Measurements from ENCODE around the gene STK39.

Gene STK39

DNA sequence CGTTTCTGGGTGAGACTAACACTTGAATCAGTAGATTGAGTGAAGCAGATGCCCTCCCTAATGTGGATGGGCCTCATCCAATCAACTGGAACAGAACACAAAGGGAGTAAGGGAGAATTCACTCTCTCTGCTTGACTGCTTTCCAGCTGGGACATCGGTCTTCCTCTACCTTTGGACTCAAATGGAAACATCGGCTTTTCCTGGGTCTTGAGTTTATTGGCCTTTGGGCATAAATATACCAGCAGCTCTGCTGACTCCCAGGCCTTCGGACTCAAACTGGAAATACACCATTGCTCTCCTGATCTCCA, 311.6 kb downstream of the STK39 start:
- H3K9me3 ChIP-seq (ENCODE audit: low read length), result no peaks in the 10 kb centered on the region
- no peaks in the 10 kb centered on the region for H3K4me1 ChIP-seq (ENCODE audit: insufficient read depth, low read length)
- no peaks in the 10 kb centered on the region for H3K27me3 ChIP-seq (ENCODE audit: insufficient read depth, low read length)
- H3K36me3 ChIP-seq (ENCODE audit: insufficient read depth, low read length), result no peaks in the 10 kb centered on the region
- no peak overlapping the region for H3K4me3 ChIP-seq (ENCODE audit: low read length)
- H2AFZ ChIP-seq (ENCODE audit: low read depth, low read length), result no peak overlapping the region

DNA sequence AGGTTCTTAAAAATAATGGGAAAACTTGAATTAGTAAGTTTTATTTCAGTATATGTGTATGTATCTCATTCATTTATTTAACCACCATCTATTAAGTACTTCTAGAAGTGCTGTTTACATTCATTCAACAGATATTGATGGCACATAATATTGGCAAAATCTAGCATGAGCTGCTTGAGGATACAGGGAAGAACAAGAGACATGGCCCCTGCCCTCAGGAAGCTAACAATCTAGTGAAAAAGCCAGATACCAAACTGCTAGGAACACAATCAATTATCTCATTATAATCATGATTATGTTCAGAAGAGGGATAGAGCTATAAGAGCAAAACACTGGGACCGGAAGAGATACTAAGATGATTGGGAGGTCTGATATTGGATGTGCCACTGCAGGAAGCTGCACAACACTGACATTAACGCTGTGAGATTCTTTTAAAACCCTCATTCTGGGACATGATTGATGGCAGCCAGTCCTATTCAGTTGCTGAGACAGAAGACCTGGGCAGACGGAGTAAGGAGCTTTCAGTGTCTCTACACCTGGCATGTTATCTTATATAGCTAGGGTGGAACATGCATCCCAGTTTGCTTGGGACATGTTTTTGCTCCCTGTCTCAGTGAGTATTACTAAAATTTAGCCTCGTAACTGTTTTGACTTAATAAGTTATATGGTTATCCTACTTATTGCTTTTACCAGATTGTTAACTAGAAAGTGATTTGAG, 314.1 kb downstream of the STK39 start:
- no peaks in the 10 kb centered on the region for H3K9me3 ChIP-seq (ENCODE audit: low read length)

DNA sequence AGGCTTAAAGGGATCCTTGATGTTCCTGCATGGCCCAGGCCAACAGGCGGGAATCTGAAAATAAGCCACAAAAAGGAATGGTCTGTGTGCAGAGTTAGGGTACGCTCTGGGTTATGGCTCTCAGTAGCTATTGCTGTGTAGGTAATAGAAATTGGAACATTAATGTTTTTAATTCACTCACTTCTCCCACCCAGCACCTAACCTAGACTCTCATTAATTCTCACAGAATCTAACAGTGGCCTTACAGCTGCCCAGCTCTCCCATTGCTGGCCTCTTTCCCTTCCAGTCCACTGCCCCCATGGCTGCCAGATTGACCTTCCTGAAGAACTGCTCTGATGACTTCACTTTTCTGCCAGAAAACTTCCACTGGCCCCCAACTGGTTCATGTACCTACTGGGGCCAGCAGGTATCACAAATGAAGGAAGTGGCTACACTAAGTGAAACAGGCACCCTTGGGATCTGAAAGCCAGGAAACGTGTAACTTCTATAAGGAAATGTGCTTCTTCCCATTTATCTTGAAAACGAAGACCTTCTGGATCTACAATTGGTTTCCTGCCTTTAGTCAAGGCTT, 315.2 kb downstream of the STK39 start:
- Histone ChIP-seq H2AFZ (ENCODE audit: low read depth, low read length) (no peak overlapping the region), H3K9me3 (ENCODE audit: low read length) (no peaks in the 10 kb centered on the region), H3K27me3 (ENCODE audit: insufficient read depth, low read length) (no peaks in the 10 kb centered on the region), H3K4me1 (ENCODE audit: insufficient read depth, low read length) (peaks cover 6% of the 10 kb centered on the region), H3K4me3 (ENCODE audit: low read length) (no peak overlapping the region), H3K36me3 (ENCODE audit: insufficient read depth, low read length) (no peaks in the 10 kb centered on the region)

More for the DNA sequence above, 314.1 kb downstream of the STK39 start:
- no peaks in the 10 kb centered on the region for H3K36me3 ChIP-seq (ENCODE audit: insufficient read depth, low read length)
- no peak overlapping the region for H3K4me3 ChIP-seq (ENCODE audit: low read length)
- no peak overlapping the region for H2AFZ ChIP-seq (ENCODE audit: low read depth, low read length)
- H3K27me3 ChIP-seq (ENCODE audit: insufficient read depth, low read length), result no peaks in the 10 kb centered on the region
- H3K4me1 ChIP-seq (ENCODE audit: insufficient read depth, low read length), result peaks cover 6% of the 10 kb centered on the region

DNA sequence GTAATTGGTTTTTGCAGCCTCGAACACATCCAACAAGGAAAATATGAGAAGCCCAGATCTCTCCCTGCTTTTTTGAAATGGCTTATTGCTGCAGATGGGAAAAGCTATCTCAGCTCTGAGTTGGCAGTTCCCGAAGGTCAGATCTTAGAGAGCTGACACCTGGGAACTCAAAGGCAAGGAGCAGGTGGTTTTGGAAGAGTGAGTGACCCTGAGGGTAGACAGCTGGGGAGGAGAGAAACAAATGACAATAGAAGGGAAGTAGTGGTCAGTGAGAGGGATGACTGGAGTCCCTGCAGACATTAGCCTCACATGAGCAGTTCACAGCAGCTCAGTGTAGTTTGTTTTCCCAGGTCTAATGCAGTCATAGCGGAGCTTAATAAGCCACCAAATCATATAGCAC, 317.9 kb downstream of the STK39 start:
- Histone ChIP-seq H3K4me1 (ENCODE audit: insufficient read depth, low read length) (peaks cover 6% of the 10 kb centered on the region), H3K27me3 (ENCODE audit: insufficient read depth, low read length) (no peaks in the 10 kb centered on the region), H3K9me3 (ENCODE audit: low read length) (no peaks in the 10 kb centered on the region), H2AFZ (ENCODE audit: low read depth, low read length) (no peak overlapping the region), H3K4me3 (ENCODE audit: low read length) (no peak overlapping the region), H3K36me3 (ENCODE audit: insufficient read depth, low read length) (no peaks in the 10 kb centered on the region)

DNA sequence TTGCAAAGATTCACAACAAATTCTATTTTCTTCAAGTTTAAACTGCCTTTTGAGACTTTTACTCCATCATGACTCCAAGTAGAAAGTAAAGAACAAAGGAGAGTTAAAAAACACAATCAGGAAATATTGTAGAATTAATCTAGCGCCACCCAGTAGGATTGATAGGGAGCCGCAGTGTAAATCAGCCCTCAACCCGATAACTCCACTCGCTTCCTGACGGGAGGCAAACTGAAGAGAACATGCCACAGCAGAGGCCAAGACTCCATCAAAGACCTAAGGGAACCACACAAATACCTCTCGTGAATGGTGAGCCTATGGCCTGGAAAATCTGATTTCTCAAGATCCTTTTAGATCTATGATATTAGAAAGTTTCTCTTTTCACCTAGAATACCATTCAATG, 319.0 kb downstream of the STK39 start:
- Histone ChIP-seq H2AFZ (ENCODE audit: low read depth, low read length) (no peak overlapping the region), H3K27me3 (ENCODE audit: insufficient read depth, low read length) (no peaks in the 10 kb centered on the region)

DNA sequence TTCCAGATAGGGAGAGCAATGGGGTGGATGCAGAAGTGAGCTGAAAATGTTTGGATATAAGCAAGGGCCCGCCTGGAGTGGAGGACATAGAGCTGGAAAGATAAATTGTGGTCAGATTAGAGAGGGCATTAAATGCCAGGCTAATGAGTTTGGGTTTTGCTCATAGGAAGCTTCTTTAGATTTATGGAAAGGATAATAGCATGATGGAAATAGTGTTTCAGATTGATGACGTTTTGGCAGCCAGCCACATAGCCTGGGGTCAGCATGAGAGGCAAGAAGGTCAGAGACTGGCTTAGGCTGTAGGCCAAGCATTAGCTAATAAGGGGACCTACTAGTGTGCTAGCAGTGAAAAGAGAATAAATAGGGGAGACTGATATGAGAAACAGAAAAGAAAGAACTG, 321.6 kb downstream of the STK39 start:
- Histone ChIP-seq H3K36me3 (ENCODE audit: insufficient read depth, low read length) (no peaks in the 10 kb centered on the region), H3K4me3 (ENCODE audit: low read length) (no peak overlapping the region), H3K27me3 (ENCODE audit: insufficient read depth, low read length) (no peaks in the 10 kb centered on the region), H2AFZ (ENCODE audit: low read depth, low read length) (no peak overlapping the region), H3K9me3 (ENCODE audit: low read length) (no peaks in the 10 kb centered on the region), H3K4me1 (ENCODE audit: insufficient read depth, low read length) (peaks cover 6% of the 10 kb centered on the region)

More for the DNA sequence above, 319.0 kb downstream of the STK39 start:
- Histone ChIP-seq H3K36me3 (ENCODE audit: insufficient read depth, low read length) (no peaks in the 10 kb centered on the region), H3K4me3 (ENCODE audit: low read length) (no peak overlapping the region), H3K4me1 (ENCODE audit: insufficient read depth, low read length) (peaks cover 6% of the 10 kb centered on the region), H3K9me3 (ENCODE audit: low read length) (no peaks in the 10 kb centered on the region)

DNA sequence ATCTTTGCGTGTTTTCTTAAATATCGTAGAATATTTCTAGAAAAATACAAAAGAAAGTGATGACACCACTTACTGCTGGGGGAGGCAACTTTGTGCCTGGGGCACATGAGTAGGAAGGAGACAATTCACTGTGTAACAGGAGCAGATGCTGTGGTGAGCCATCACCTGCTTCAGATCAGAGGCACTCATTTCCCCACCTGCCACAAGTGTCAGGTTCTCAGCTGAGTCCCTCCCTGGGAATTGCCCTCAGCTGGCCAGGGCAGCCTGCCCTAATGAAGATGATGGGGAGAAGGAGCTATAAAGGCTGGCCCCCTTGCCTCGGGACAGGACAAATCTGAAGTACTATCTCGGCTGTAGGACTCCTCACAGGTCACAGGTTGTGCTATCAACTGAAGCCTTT, 322.8 kb downstream of the STK39 start:
- Histone ChIP-seq H2AFZ (ENCODE audit: low read depth, low read length) (no peak overlapping the region), H3K36me3 (ENCODE audit: insufficient read depth, low read length) (no peaks in the 10 kb centered on the region), H3K9me3 (ENCODE audit: low read length) (no peaks in the 10 kb centered on the region), H3K27me3 (ENCODE audit: insufficient read depth, low read length) (no peaks in the 10 kb centered on the region), H3K4me1 (ENCODE audit: insufficient read depth, low read length) (peaks cover 5% of the 10 kb centered on the region), H3K4me3 (ENCODE audit: low read length) (no peak overlapping the region)

DNA sequence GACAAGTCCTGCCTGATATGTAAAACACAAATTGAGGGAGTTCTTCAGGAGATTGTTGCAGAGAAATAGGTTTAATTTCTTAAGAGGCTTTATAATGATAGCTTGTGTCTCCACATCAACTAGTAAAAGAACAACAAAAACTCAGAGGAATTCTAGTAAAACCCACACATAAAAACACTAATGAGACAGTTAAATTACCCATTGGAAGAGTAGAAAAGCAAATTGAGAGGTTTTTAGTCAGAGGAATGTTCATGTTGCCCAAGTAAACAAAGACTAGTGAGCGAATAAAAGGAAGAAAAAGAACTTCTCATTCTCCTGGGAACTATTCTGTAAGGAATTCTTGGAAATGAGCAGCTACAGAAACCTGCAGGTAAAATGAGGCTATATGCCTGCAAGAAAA, 330.6 kb downstream of the STK39 start:
- Histone ChIP-seq H3K27me3 (ENCODE audit: insufficient read depth, low read length) (no peaks in the 10 kb centered on the region), H3K4me1 (ENCODE audit: insufficient read depth, low read length) (no peaks in the 10 kb centered on the region), H3K36me3 (ENCODE audit: insufficient read depth, low read length) (no peaks in the 10 kb centered on the region), H2AFZ (ENCODE audit: low read depth, low read length) (no peak overlapping the region), H3K9me3 (ENCODE audit: low read length) (no peaks in the 10 kb centered on the region), H3K4me3 (ENCODE audit: low read length) (no peak overlapping the region)

DNA sequence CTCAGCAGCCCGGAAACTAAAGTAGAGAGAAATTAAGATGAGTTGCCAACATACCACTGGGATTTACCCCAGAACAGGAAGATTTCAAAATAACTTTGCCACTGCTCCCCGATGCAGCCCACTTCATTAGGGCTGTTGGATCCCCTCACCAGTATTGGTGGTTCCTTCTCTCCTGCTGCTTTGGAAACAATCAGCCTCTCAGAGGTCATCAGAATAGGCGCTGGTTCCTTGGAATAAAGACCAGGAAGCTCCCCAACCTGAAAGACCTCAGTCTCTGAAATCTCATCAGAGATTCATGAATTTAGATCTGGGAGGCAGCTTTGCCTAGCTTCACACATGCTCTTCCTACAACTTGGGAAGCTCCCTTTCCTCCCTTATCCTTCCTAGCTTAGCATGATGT, 332.4 kb downstream of the STK39 start:
- no peaks in the 10 kb centered on the region for H3K36me3 ChIP-seq (ENCODE audit: insufficient read depth, low read length)
- no peak overlapping the region for H2AFZ ChIP-seq (ENCODE audit: low read depth, low read length)
- H3K9me3 ChIP-seq (ENCODE audit: low read length), result no peaks in the 10 kb centered on the region
- no peak overlapping the region for H3K4me3 ChIP-seq (ENCODE audit: low read length)
- H3K4me1 ChIP-seq (ENCODE audit: insufficient read depth, low read length), result no peaks in the 10 kb centered on the region
- no peaks in the 10 kb centered on the region for H3K27me3 ChIP-seq (ENCODE audit: insufficient read depth, low read length)

DNA sequence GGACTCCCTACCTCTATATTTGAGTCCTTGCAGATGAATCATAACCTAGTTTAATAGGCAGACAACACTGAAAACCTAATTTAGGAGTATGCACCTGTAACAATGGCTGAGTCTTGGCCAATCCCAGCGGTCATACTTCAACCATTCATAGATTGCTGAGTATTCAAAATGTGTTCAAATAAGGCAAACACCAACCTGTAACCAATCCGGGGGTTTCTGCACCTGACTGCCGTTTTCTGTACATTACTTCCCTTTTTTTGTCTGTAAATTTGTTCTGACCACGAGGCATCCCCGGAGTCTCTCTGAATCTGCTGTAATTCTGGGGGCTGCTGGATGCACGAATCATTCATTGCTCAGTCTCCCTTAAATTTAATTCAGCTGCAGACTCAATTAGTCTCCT, 338.6 kb downstream of the STK39 start:
- no peak overlapping the region for H2AFZ ChIP-seq (ENCODE audit: low read depth, low read length)
- H3K27me3 ChIP-seq (ENCODE audit: insufficient read depth, low read length), result no peaks in the 10 kb centered on the region
- no peak overlapping the region for H3K4me3 ChIP-seq (ENCODE audit: low read length)
- H3K36me3 ChIP-seq (ENCODE audit: insufficient read depth, low read length), result no peaks in the 10 kb centered on the region
- H3K4me1 ChIP-seq (ENCODE audit: insufficient read depth, low read length), result no peaks in the 10 kb centered on the region
- no peaks in the 10 kb centered on the region for H3K9me3 ChIP-seq (ENCODE audit: low read length)

DNA sequence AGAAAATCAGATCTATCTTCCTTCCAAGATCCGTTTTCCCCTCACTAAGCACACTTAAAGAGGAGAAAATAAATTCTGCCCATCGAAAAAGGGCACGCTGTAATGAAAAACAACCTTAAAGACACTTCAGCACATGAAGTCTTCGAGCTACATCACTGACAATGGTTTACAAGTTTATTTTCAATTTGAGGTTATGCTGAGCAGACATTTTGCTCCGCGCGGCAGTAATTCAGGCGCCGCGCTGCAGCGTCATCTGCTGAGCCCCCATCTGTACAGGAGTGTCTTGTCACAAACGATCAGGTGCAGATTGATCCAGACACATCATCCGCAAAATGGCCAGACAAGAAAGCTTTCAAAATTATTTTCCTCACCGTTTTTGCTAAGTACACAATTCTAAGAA, 341.7 kb downstream of the STK39 start:
- H3K27me3 ChIP-seq (ENCODE audit: insufficient read depth, low read length), result no peaks in the 10 kb centered on the region
- no peaks in the 10 kb centered on the region for H3K4me1 ChIP-seq (ENCODE audit: insufficient read depth, low read length)
- no peak overlapping the region for H3K4me3 ChIP-seq (ENCODE audit: low read length)
- no peaks in the 10 kb centered on the region for H3K36me3 ChIP-seq (ENCODE audit: insufficient read depth, low read length)
- H2AFZ ChIP-seq (ENCODE audit: low read depth, low read length), result no peak overlapping the region
- no peaks in the 10 kb centered on the region for H3K9me3 ChIP-seq (ENCODE audit: low read length)
